Cardiac fibroblast (primary cell): ENCODE data around the gene GRIK1.

Experiments used
- DNase-seq, 2 donors: peaks; one replicate each; pipeline versions ENCODE4 v3.0.0 to v3.0.0-alpha.2; 2010; ENCODE audit warnings: low read depth in 2 of 2
- H3K4me3 ChIP-seq, 2 donors: replicated peaks in 1 of 2; 1 replicate in 1 of 2; 2 replicates in 1 of 2; pipeline ENCODE4 v1.5.1; 2011; ENCODE audit warnings: low read depth in 2 of 2, low read length in 2 of 2, mild to moderate bottlenecking in 2 of 2, moderate library complexity in 1 of 2
- CTCF ChIP-seq: IDR thresholded peaks from one replicate; pipeline ENCODE4 v1.5.1; 2011; ENCODE audit warnings: low read depth, mild to moderate bottlenecking, low read length, inconsistent platforms

Gene GRIK1

GRCh38 chr21:29920938-29921337 is 18.9 kb downstream of the GRIK1 start:
- no peak overlapping the region for H3K4me3 ChIP-seq
- no peak for DNase-seq
- TF ChIP-seq CTCF: no peak

- no peak overlapping the region for H3K4me3 ChIP-seq
- no peak for DNase-seq
- TF ChIP-seq CTCF: no peak
These were observed 25.5 kb downstream of the GRIK1 start for GRCh38 chr21:29914326-29914725.

DNA sequence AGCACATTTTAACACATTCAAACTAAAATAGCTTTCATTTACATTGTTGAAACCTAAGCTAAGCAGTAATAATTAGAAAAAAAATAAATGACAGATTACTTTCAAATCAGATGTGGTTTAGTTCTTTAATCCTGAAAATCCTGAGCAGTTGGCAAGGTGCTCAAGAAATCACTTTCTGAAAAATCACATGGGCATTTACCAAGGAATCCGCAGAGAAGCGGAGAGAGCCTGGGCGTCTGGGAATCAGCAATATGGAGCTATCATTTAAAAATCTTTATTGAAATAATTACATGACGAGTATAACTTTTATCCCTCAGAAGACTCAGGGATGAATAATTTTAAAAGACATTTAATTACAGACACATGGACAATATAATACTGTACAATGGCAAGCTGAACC is 30.2 kb downstream of the GRIK1 start:
- no peak for DNase-seq
- TF ChIP-seq CTCF: no peak
- H3K4me3 ChIP-seq: no peak overlapping the region

DNA sequence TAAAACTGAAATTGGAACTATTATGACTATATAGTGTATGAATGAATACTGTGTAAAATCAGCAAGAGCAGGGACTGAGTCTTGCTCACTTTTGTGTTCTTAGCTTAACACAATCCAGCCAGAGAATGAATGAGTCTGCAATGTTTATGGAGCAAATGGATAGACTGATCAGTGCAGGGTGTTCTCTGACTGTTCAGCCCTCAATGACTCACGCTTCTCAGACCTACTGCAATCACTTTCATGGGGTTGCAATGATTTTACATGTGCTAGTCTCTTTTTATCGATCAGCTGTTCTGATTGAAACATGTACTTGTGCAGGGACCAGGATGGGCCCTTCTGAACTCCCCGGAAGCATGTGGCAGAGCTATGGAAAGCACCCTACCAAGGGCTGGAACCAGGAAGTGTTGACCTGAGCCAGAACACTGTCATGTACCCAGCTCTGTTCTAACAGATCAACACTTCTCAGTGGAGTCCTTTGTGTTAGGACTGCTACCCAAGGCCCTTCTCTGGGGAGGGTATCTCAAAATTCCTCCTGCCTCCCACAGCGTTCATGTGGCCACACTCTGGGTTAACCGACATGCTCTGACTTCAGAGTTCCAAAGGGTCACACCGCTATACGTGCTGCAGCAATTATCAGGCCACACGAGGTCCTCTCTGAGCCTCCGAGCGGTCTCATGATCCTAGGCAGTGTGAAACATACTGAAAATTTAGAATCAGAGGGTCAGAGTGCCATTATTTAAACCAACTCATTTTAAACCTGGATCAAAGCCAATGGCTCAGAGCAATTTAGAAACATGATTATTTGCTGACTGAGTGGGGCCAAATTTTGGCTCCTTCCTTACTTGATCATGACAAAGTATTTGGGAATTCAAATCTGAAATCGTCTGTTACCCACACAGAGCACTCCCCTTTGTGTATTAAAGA is 35.2 kb downstream of the GRIK1 start:
- peak in 1 of 2 donors; percentile 79 for DNase-seq
- TF ChIP-seq CTCF: no peak
- no peak overlapping the region for H3K4me3 ChIP-seq

DNA sequence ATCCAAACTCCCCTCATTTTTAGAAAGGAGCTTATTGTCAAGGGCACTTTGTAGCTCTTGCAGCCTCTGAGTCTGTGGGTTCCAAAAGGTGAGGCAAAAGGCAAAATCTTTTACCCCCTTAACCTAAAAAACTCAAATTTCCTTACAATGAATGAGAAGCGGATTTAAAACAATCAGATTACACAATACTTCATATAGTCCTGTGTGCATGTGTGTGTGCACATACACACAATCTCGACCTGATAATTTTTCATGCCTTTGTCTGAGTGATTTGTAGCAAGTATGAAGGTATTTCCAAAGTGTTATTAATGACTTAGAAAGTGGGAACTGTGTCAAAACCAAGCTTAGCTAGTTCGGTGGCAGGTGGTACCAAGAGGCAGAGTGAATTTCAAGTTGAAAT is 42.9 kb downstream of the GRIK1 start:
- TF ChIP-seq CTCF: no peak
- no peak for DNase-seq
- H3K4me3 ChIP-seq: no peak overlapping the region

- no peak overlapping the region for H3K4me3 ChIP-seq
- no peak for TF ChIP-seq CTCF
- peak in 1 of 2 donors; percentile 2 for DNase-seq
These were observed 46.1 kb downstream of the GRIK1 start for GRCh38 chr21:29893687-29894086.
